Measurements from ENCODE around the gene DNM1L. TPM values are rescaled to one million over a fixed set of nuclear protein-coding genes. Genes with fewer than 3 reads are reported as not detected.

DNM1L gene
- total RNA-seq, 1 donor from 2014 or later: 82.1 TPM

DNA sequence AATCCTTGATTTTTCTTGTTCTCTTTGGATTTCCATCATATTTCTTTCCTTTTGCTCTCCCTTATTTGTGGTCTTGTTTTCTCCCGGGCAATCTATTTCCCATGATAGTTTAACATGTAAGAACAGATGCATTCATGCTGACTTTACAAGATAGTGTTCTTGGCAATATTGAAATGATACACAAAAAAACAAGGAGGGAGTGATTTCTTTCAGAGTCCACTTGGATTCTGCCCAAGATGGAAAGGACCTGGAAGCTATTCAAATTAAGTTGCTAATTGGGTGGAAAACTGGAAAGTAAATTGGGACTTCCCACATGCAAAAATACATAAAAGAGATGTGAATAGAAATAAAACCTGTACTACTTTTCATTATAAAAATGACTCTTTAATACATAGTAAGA is 91.0 kb downstream of the DNM1L start:
- Mint-ChIP-seq H3K27me3 (ENCODE audit: unreplicated experiment) (no peaks in the 10 kb centered on the region), H3K9me3 (ENCODE audit: unreplicated experiment) (no peaks in the 10 kb centered on the region), H3K27ac (ENCODE audit: unreplicated experiment) (no peak overlapping the region), H3K4me3 (ENCODE audit: unreplicated experiment) (no peak overlapping the region), H3K36me3 (ENCODE audit: low read depth, unreplicated experiment) (no peaks in the 10 kb centered on the region), H3K4me1 (ENCODE audit: unreplicated experiment) (no peaks in the 10 kb centered on the region)
- DNase-seq (ENCODE audit: low spot score): no peak
- TF ChIP-seq, protein P1, sequence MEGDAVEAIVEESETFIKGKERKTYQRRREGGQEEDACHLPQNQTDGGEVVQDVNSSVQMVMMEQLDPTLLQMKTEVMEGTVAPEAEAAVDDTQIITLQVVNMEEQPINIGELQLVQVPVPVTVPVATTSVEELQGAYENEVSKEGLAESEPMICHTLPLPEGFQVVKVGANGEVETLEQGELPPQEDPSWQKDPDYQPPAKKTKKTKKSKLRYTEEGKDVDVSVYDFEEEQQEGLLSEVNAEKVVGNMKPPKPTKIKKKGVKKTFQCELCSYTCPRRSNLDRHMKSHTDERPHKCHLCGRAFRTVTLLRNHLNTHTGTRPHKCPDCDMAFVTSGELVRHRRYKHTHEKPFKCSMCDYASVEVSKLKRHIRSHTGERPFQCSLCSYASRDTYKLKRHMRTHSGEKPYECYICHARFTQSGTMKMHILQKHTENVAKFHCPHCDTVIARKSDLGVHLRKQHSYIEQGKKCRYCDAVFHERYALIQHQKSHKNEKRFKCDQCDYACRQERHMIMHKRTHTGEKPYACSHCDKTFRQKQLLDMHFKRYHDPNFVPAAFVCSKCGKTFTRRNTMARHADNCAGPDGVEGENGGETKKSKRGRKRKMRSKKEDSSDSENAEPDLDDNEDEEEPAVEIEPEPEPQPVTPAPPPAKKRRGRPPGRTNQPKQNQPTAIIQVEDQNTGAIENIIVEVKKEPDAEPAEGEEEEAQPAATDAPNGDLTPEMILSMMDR (IDR thresholded peaks at IDR 0.05; ENCODE audit: unreplicated experiment): no peak

DNA sequence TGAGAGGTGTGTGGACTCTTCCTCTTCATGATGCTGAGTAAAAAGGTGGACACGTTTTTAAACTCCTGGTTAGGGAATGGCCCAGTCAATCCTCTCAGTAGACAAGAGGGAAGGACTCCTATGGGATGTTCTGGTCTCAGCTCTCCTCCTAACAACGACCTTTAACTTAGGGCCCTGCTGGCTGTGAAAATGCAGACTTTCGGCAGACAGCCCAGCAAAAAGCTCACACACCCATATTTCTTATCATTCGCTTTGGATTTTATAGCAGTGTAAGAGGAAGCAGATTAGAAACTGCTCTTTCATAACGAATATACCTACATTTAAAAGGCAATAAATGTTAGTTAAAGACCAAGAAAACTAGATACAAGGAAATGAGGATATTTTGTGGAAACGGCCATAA is 94.6 kb downstream of the DNM1L start:
- TF ChIP-seq, protein P1 (IDR thresholded peaks at IDR 0.05; ENCODE audit: unreplicated experiment): no peak
- Mint-ChIP-seq H3K4me1 (ENCODE audit: unreplicated experiment) (peaks cover 6% of the 10 kb centered on the region), H3K9me3 (ENCODE audit: unreplicated experiment) (no peaks in the 10 kb centered on the region), H3K36me3 (ENCODE audit: low read depth, unreplicated experiment) (no peaks in the 10 kb centered on the region), H3K4me3 (ENCODE audit: unreplicated experiment) (no peak overlapping the region), H3K27me3 (ENCODE audit: unreplicated experiment) (no peaks in the 10 kb centered on the region), H3K27ac (ENCODE audit: unreplicated experiment) (no peak overlapping the region)
- DNase-seq (ENCODE audit: low spot score): no peak

DNA sequence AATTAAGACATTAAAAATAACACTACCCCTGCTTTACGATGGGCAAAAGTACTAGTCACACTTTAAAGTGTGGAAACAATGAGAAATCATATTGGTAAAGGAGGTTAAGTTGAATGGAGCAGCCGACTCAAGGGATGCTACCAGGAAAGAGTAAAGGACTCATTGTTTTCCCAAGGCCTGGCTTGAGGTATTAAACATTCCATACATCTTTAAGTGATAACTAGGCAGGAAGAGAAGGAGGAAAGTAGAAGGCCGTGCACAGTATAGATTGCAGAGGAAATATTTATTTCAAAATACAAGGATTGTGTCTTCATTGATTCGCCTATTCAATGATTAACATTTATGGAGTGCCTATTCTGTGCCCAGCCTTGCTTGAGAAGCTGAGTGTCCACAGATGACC is 97.2 kb downstream of the DNM1L start:
- TF ChIP-seq, protein P1 (IDR thresholded peaks at IDR 0.05; ENCODE audit: unreplicated experiment): no peak
- H3K4me3 Mint-ChIP-seq (ENCODE audit: unreplicated experiment): no peak overlapping the region

DNA sequence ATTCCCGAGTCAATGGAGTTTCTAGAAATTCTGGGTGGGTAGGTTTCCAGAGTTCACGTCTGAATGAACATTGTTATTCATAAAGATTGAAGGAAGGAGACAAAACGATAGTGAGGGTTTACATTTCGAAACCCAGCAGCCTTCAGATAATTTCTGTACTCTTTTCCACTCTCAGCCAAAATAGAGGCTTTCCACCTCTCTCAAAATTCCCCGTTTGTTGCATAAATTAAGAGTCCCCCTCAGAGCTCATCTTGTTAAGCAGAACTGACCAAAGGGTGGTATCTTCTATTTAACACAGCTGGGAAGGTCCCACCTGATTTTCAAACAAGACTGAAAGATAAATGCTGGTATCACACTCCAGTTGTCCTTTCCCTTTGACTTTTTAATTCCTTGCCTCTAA is 98.1 kb downstream of the DNM1L start:
- Mint-ChIP-seq H3K4me1 (ENCODE audit: unreplicated experiment) (peaks cover 19% of the 10 kb centered on the region), H3K27ac (ENCODE audit: unreplicated experiment) (no peak overlapping the region), H3K36me3 (ENCODE audit: low read depth, unreplicated experiment) (no peaks in the 10 kb centered on the region), H3K27me3 (ENCODE audit: unreplicated experiment) (peaks cover 2% of the 10 kb centered on the region), H3K9me3 (ENCODE audit: unreplicated experiment) (no peaks in the 10 kb centered on the region), H3K4me3 (ENCODE audit: unreplicated experiment) (no peak overlapping the region)
- no peak for DNase-seq (ENCODE audit: low spot score)
- TF ChIP-seq, protein P1 (IDR thresholded peaks at IDR 0.05; ENCODE audit: unreplicated experiment): no peak

More for the DNA sequence above, 97.2 kb downstream of the DNM1L start:
- no peaks in the 10 kb centered on the region for H3K36me3 Mint-ChIP-seq (ENCODE audit: low read depth, unreplicated experiment)
- DNase-seq (ENCODE audit: low spot score): no peak
- no peak overlapping the region for H3K27ac Mint-ChIP-seq (ENCODE audit: unreplicated experiment)
- peaks cover 19% of the 10 kb centered on the region for H3K4me1 Mint-ChIP-seq (ENCODE audit: unreplicated experiment)
- no peaks in the 10 kb centered on the region for H3K9me3 Mint-ChIP-seq (ENCODE audit: unreplicated experiment)
- peaks cover 2% of the 10 kb centered on the region for H3K27me3 Mint-ChIP-seq (ENCODE audit: unreplicated experiment)

DNA sequence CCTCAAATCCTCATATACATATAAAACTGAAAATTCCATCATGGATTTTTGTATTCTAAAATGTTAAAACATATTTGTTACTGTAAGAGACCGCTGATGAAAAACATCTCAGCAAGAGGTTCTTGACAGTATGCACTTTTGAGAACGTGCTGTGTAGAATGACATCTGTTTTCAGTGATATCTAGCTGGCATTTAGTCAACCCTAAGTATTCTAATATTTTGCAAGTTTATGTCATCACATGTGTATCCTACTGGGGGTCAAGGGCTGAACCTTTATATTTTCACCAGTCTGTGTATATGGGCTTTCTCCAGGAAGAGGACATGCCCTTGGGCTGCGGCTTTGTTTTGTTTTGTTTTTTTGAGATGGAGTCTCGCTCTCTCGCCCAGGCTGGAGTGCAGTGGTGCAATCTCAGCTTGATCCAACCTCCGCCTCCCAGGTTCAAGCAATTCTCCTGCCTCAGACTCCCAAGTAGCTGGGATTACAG is 98.6 kb downstream of the DNM1L start:
- TF ChIP-seq, protein P1 (IDR thresholded peaks at IDR 0.05; ENCODE audit: unreplicated experiment): no peak
- Mint-ChIP-seq H3K27me3 (ENCODE audit: unreplicated experiment) (peaks cover 2% of the 10 kb centered on the region), H3K4me3 (ENCODE audit: unreplicated experiment) (no peak overlapping the region), H3K36me3 (ENCODE audit: low read depth, unreplicated experiment) (no peaks in the 10 kb centered on the region), H3K27ac (ENCODE audit: unreplicated experiment) (no peak overlapping the region), H3K4me1 (ENCODE audit: unreplicated experiment) (peaks cover 19% of the 10 kb centered on the region), H3K9me3 (ENCODE audit: unreplicated experiment) (no peaks in the 10 kb centered on the region)
- no peak for DNase-seq (ENCODE audit: low spot score)
